HFFc6 (cell line): ENCODE results near the gene PGAP3. TPM values are rescaled to one million over a fixed set of nuclear protein-coding genes. Genes with fewer than 3 reads are reported as not detected.

Experiments used
- DNase-seq: peaks from one replicate; pipeline ENCODE4 v3.0.0-alpha.2; 2018
- H3K27ac Mint-ChIP-seq: 2 replicates; pipeline ENCODE4 v1.8.0; 2020; ENCODE audit warnings: mild to moderate bottlenecking, mixed read lengths
- H3K27me3 Mint-ChIP-seq: 2 replicates; pipeline ENCODE4 v1.8.0; 2021; ENCODE audit warnings: mild to moderate bottlenecking, moderate library complexity, mixed read lengths; ENCODE audit not compliant: insufficient read depth
- H3K36me3 Mint-ChIP-seq: 2 replicates; pipeline ENCODE4 v1.8.0; 2021; ENCODE audit warnings: low read depth, mixed read lengths
- H3K4me1 Mint-ChIP-seq: 2 replicates; pipeline ENCODE4 v1.8.0; 2020; ENCODE audit warnings: low read depth, mixed read lengths
- H3K4me3 Mint-ChIP-seq: 2 replicates; pipeline ENCODE4 v1.8.0; 2020; ENCODE audit warnings: mild to moderate bottlenecking, moderate library complexity, mixed read lengths
- H3K9me3 Mint-ChIP-seq: 2 replicates; pipeline ENCODE4 v1.8.0; 2020; ENCODE audit warnings: mild to moderate bottlenecking, mixed read lengths
- CTCF ChIP-seq: fragments of 200-600 bp; sonication (generic); IDR thresholded peaks from 2 replicates; pipeline ENCODE4 v1.5.0; 2021; ENCODE audit warnings: antibody characterized with exemption, mild to moderate bottlenecking
- total RNA-seq, 6 experiments: library from RNA; stranded (reverse); fragmentation: NEBNext Ultra II Directional; extraction: Animal tissue kit (Norgen Biotek cat#: 25700); gene quantifications; 2 replicates in 1 of 6; 3 replicates in 5 of 6; pipeline ENCODE4 v1.2.3, GENCODE V29; 2021

PGAP3 gene
- total RNA-seq, 6 experiments from 2014 or later, result 9.9 to 15.5 (median 12.7) TPM

DNA sequence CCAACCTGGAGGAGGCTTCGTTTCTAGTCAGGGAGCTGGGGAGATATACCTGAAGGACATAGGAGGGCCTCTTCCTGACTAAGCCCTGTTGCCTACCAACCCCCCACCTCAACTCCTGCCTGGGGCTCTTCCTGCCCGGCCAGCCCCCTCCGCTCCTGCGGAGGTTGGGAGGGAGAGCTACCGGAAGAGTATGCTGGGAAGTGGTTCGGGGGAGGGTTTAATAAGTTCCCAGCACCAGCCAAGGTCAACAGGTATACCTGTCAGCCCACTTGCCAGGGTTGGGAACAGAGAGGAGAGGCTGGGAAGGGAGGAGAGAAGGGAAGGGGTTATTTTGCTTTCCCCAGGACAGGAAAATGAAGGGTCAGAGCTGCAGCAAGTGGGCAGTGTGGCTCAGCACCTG is 56.5 kb downstream of the PGAP3 start:
- Mint-ChIP-seq H3K4me3 (no peak overlapping the region), H3K27ac (no peak overlapping the region), H3K9me3 (no peaks in the 10 kb centered on the region), H3K4me1 (peaks cover 3% of the 10 kb centered on the region; the same call in 1 of the 2 replicates), H3K36me3 (no peaks in the 10 kb centered on the region), H3K27me3 (peaks cover 27% of the 10 kb centered on the region)
- no peak for DNase-seq
- no peak for TF ChIP-seq CTCF

- no peak for TF ChIP-seq CTCF
- H3K9me3 Mint-ChIP-seq, result no peaks in the 10 kb centered on the region
- H3K4me1 Mint-ChIP-seq, result no peaks in the 10 kb centered on the region
- H3K4me3 Mint-ChIP-seq, result no peak overlapping the region
- DNase-seq, result no peak
- H3K27me3 Mint-ChIP-seq, result peaks cover 37% of the 10 kb centered on the region
- H3K27ac Mint-ChIP-seq, result no peak overlapping the region
- H3K36me3 Mint-ChIP-seq, result no peaks in the 10 kb centered on the region
Measured at GRCh38 chr17:39629898-39630297, 58.0 kb downstream of the PGAP3 start.

GRCh38 chr17:39629494-39629880 is 58.4 kb downstream of the PGAP3 start:
- Mint-ChIP-seq H3K27me3 (peaks cover 37% of the 10 kb centered on the region), H3K27ac (no peak overlapping the region), H3K4me1 (no peaks in the 10 kb centered on the region), H3K4me3 (no peak overlapping the region), H3K36me3 (no peaks in the 10 kb centered on the region), H3K9me3 (no peaks in the 10 kb centered on the region)
- TF ChIP-seq CTCF, result no peak
- no peak for DNase-seq

- Mint-ChIP-seq H3K4me1 (no peaks in the 10 kb centered on the region), H3K27me3 (peaks cover 37% of the 10 kb centered on the region), H3K27ac (no peak overlapping the region), H3K9me3 (no peaks in the 10 kb centered on the region), H3K4me3 (no peak overlapping the region), H3K36me3 (no peaks in the 10 kb centered on the region)
- no peak for TF ChIP-seq CTCF
- DNase-seq, result no peak
Measured at GRCh38 chr17:39628655-39629493, 59.0 kb downstream of the PGAP3 start.

DNA sequence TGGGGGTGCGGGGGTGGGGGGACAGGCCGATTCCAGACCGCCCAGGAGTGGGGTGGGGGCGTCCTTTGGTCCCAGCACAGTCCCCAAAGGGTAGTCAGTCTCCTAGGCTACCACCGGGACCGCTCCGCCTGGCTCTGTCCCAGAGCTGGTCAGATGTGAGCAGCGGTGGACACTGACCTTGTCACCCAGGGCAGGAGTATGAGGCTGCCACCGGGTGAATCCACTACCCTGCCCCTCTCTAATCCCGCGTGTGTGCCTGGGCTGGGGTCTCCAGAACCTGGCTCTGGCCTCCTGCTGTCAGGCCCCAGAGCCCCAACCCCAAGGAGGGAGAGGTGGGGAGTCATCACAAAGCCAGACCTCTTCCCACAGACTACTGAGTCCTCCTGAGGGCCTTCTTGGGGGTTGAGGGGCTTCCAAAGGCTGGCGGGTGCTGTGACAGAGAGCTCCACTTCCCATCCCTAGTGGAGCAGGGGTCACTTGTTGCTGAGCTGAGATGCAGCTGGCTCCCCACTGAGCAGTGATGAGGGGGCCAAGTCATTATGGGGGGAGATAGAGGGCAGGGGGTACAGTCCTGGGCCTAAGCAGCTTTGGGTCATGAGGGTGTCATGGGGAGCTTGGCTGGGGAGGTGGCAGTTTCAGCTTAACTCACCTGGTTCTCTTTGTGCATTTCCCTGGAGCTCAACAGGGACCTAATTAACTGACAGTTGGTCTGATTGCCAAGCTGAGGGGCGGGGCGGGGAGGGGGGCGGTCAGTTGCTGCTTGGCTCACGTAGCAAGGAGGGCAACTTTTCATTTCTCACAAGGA is 59.9 kb downstream of the PGAP3 start:
- Mint-ChIP-seq H3K9me3 (no peaks in the 10 kb centered on the region), H3K4me1 (0 out of 2 replicates have a peak, but pooled peaks cover 5% of the 10 kb centered on the region), H3K27ac (no peak overlapping the region), H3K36me3 (no peaks in the 10 kb centered on the region), H3K27me3 (peaks cover 44% of the 10 kb centered on the region), H3K4me3 (no peak overlapping the region)
- no peak for DNase-seq
- TF ChIP-seq CTCF, result no peak
